HG03103 (cell line): ENCODE data around the gene ADGRD1.
"Not testable (repeated sequence)": the region's sequence is repeated elsewhere in the genome, so short reads cannot be mapped to it uniquely, and the experiment has no call there.

Experiments used
- ATAC-seq: cut with Tn5 transposase; IDR thresholded peaks from one replicate; pipeline ENCODE4 v1.9.1; 2021; ENCODE audit warnings: low read depth; ENCODE audit not compliant: unreplicated experiment

The ADGRD1 gene

DNA sequence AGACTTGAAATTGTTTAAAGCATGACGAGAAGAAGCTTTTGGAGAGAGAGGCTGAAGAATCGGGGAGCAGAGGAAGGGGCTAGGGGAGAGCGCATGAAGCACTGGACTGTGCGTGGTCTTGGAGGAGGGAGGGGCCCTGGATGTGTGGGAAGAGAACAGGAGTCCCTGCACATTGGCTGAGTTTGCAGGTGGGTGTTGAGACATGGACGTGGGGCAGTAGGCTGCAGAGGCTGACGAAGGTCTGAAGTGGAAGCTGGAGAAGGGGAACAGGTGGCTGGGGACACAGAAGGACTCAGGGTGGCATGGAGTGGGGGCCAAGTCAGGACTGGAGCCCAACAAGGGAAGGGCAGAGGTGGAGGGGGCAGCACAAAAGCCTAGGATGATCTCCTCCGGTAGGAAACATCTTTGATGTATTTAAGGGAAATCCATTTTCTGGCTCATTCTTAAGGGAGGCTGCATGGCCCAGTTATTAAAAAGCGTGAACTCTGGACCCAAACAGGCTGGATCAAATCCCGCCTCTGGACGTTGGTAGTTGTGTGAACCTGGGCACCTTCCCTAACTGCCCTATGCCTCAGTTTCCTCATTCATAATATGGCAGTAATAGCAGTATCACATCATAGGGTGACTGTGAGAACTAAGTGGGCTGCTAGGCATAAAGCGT lies 29.0 kb downstream of the ADGRD1 start:
- ATAC-seq, result no peak

DNA sequence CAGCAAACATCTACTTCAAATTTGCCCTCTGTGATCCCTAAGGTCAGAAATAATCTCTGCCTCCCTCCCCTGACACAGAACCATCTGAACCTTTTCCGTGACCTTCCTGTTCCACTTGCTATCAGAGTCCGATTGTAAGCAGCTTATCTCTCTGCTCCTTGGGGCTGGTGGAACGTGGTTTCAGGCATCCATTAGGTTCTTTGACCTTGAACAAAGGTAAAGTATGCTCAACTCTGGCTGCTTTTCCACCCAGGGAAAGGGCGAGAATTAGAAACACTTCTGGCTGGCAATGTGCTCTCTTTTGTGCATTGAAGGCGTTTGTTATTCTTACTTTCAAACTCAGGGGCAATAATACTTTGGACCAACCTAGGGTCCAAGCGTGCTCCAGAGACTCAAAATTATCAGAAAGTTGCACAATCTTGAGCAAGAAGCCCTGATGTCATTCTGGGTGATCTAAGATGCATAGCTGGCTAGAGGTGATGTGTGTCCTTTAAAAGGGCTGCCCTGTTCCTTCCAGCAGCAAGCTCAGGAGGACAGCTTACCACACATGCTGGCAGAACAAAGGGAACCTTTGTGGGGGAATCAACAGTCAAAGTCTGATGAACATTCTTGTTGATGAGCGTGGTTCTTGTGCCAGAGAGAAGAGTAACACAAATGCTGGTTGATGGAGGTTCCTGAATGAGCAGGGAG lies 29.8 kb downstream of the ADGRD1 start:
- no peak for ATAC-seq

GRCh38 chr12:130984183-130985058 lies 30.7 kb downstream of the ADGRD1 start:
- ATAC-seq, result no peak

- no peak for ATAC-seq
Measured at GRCh38 chr12:130987151-130987931, 33.6 kb downstream of the ADGRD1 start.

DNA sequence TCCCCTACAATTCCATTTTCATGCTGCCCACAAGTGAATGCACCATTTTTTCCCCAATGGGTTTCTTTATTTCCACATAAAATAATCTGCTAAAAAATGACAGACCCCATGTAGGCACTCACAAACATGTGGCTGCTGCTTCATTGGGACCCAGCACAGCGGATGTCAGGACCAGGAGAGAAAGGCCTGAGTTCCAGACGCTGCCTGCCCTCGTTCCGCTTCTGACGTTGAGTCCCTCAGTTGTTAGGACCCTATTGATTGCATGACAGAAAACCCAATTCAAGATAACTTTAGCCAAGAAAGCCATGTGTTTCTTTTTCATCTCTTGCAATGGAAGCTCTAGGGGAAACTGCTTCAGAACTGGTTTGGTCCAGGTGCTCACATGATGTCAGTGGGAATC lies 34.6 kb downstream of the ADGRD1 start:
- ATAC-seq, result no peak

GRCh38 chr12:130988751-130989150 lies 35.0 kb downstream of the ADGRD1 start:
- ATAC-seq, result no peak

DNA sequence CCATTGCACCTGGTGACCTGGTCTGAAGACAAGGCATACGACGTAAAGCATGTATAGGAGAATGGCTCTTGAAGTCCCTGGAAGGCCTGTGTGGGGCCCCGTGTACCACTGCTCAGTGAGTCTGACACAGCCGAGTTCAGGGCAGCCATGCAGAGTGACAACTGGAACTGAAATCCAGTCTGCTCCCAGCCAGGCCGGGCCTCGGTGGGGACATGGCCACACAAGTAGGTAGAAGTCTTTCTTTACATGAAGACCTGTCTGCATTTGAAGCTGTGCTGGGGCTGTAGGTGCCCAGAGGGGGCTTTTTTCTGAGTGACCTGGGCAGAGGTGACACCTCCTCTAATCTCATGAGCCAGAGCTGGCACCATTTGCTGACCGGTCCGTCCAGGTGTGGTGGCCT lies 35.7 kb downstream of the ADGRD1 start:
- no peak for ATAC-seq

DNA sequence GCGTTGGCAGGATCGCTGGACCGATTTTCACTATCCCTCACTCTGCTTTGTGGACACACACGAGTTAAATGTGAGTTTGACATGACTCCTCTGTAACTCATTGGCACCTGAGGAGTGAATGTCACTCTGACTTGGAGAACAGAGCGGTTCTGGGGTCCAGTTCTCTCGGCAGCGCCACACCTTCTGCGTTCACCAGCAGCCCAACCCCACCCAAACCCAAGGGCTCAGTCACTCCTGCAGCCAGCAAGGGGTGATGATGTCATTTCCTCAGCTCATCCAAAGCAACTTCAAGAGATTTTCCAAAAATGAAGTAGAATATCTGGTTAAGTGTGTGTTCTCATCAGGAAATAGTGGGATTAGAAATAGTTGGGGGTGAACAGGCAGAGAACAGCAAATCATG lies 36.3 kb downstream of the ADGRD1 start:
- no peak for ATAC-seq

DNA sequence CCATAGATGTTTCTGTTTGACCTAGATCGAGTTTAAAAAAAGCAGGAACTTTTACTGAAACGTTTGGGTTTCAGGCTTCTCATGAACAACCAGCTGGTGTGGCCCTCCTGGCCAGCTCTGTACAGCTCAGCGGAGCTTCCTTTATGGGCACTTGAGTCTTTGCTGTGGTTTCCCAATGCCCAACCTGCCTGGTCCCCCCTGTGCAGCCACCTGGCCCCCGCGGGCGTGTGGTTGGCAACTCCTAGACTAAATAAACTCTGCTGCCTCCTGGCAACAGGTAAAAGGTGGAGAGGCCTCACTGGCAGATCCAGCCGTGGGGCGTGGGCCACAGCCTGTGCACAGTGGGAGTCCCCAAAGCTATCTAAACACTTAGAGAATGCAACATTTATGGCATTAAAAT lies 38.7 kb downstream of the ADGRD1 start:
- no peak for ATAC-seq

GRCh38 chr12:130992979-130993538 lies 39.4 kb downstream of the ADGRD1 start:
- ATAC-seq, result no peak

GRCh38 chr12:130993759-130994670 lies 40.3 kb downstream of the ADGRD1 start:
- no peak for ATAC-seq

DNA sequence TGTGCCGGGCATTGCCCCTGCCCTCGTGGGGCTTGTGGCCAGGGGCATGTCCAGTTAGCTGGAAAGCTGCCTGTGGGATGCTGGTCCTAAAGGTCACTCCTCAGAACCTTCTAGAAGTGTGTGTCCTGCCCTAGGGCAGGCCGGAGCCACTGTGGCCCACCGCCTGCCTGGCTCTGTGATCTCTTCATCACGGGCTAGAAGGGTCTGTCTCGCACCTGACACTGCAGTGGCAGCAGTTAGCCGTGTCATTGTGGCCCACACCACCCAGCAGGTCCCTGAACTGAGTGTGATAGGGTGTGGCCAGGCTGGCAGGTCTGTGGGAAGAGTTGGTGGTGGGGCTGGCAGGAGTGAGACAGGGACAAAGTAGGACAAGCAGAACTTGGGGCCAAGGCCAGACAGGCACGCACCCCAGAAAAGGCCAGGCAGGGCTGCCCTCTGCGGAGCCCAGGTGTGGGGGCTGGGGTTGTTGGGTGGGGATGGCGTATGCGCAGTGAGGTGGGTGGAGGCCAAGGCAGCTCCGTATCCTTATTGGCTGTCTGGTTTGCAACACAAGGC lies 41.2 kb downstream of the ADGRD1 start:
- no peak for ATAC-seq

GRCh38 chr12:130995386-130995969 lies 41.8 kb downstream of the ADGRD1 start:
- not testable (repeated sequence) for ATAC-seq

DNA sequence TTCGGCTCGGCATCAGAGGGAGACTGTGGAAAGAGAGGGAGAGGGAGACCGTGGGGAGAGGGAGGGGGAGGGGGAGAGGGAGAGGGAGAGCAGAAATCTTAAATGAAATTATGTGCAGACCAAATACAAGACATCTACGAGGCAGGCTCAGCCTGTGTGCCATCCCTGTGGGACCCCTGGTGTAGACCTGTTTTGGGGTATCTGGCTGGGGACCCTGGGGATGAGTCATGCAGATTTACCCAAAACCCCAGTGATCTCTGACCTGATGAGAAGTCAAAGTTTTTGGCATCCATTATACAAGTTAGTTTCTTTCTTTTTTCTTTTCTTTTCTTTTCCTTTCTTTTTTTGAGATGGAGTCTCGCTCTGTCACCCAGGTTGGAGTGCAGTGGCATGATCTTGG lies 44.4 kb downstream of the ADGRD1 start:
- no peak for ATAC-seq

- no peak for ATAC-seq
Measured at GRCh38 chr12:131000000-131000486, 46.3 kb downstream of the ADGRD1 start.

GRCh38 chr12:131001493-131001892 lies 47.8 kb downstream of the ADGRD1 start:
- no peak for ATAC-seq

- ATAC-seq, result peak; percentile 94
Measured at GRCh38 chr12:131002216-131002631, 48.5 kb downstream of the ADGRD1 start.

GRCh38 chr12:131003036-131003715 lies 49.5 kb downstream of the ADGRD1 start:
- no peak for ATAC-seq
